Uterus (tissue), 4 donors: Measurements from ENCODE around the gene CDKN3. TPM values are rescaled to one million over a fixed set of nuclear protein-coding genes. Genes with fewer than 3 reads are reported as not detected.

Experiments used
- DNase-seq, 2 donors: peaks; one replicate each; pipeline ENCODE4 v3.0.0-alpha.2; 2019 to 2020
- H3K27ac ChIP-seq, 2 donors: fragments of 200-600 bp; sonication (generic); 1 replicate in 1 of 2; 2 replicates in 1 of 2; pipeline ENCODE4 v1.5.1; 2016 to 2018
- H3K27me3 ChIP-seq, 2 donors: fragments of 200-600 bp; sonication (generic); one replicate each; pipeline ENCODE4 v1.5.1; 2018 to 2019; ENCODE audit warnings: control low read depth in 1 of 2
- H3K36me3 ChIP-seq, 2 donors: fragments of 200-600 bp; sonication (generic); one replicate each; pipeline ENCODE4 v1.5.1; 2019; ENCODE audit warnings: control low read depth in 1 of 2
- H3K4me1 ChIP-seq, 2 donors: fragments of 200-600 bp; sonication (generic); one replicate each; pipeline ENCODE4 v1.5.1; 2018 to 2019; ENCODE audit warnings: control low read depth in 1 of 2
- H3K4me3 ChIP-seq, 2 donors: fragments of 200-600 bp; sonication (generic); 1 replicate in 1 of 2; 2 replicates in 1 of 2; pipeline ENCODE4 v1.5.1; 2018 to 2019; ENCODE audit warnings: mild to moderate bottlenecking in 1 of 2
- H3K9me3 ChIP-seq, 2 donors: fragments of 200-600 bp; sonication (generic); one replicate each; pipeline ENCODE4 v1.5.1; 2019; ENCODE audit warnings: control low read depth in 1 of 2
- POLR2A ChIP-seq, 2 donors: fragments of 450-650 bp; IDR thresholded peaks; one replicate each; pipeline ENCODE4 v1.6.1; 2016; ENCODE audit warnings: antibody characterized with exemption in 2 of 2, mild to moderate bottlenecking in 1 of 2, moderate library complexity in 1 of 2
- intact Hi-C: fragments of 100-400 bp; cut with DNase I; formaldehyde crosslinking; loops from one replicate; pipeline ENCODE4 v1.15.1; 2023; ENCODE audit warnings: low total_unique reads
- total RNA-seq, 4 donors: library from RNA; depleted of rRNA in 3 of 4; stranded (reverse); fragments of >200 nt in 3 of 4; gene quantifications; one replicate each; pipeline versions ENCODE4 v1.1.0 to v1.2.4, GENCODE V29; 2014 to 2023
- TF ChIP-seq, protein P1 (sequence below), 4 experiments: fragments of 200-600 bp in 2 of 4; fragments of 450-650 bp in 2 of 4; sonication (generic) in 2 of 4; IDR thresholded peaks; one replicate each; pipeline ENCODE4 v1.5.1; 2016 to 2019; ENCODE audit warnings: antibody characterized with exemption in 4 of 4, mild to moderate bottlenecking in 2 of 4, moderate library complexity in 1 of 4
- donor health status: DM: yes; HTN: yes; CAD: no.

CDKN3 gene
- total RNA-seq, 4 donors from 2014 or later, result 1.3 to 24.3 (median 4.4) TPM; not detected in 1

DNA sequence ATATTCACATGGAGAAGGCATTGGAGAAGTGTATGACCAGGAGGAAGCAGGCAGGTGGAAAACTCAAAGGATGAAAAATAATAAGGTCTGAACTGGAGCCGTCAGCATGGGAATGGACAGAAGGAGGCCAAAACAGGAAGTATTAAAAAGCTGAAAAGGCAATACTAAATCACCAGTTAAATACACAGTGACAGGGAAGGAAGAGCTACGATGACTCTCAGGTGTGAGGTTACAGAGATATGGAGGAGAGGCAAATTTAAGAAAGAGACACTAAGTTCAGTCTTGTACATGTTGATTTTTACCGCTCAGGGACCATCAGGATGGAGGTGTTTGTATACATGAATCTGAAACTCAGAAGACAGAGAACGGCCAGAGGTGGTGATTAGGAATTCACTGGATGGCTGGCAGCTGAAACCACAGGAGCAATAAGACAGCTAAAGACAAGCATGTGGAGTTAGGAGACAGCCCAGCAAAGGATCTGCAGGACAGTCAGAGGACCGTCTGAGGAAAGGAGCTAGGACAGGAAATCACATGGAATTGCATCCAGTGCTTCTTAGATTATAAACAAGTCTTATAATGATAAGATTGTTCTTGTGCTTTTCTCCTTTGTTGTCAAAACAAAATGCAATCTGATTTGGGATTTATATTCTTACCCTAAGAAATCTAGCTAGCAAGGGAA is 33.9 kb upstream of the CDKN3 start:
- no peak for DNase-seq
- H3K4me3 ChIP-seq, result no peak overlapping the region
- H3K4me1 ChIP-seq, result no peaks in the 10 kb centered on the region
- H3K36me3 ChIP-seq, result no peaks in the 10 kb centered on the region
- H3K27me3 ChIP-seq, result no peaks in the 10 kb centered on the region
- no peaks in the 10 kb centered on the region for H3K9me3 ChIP-seq
- no peak overlapping the region for H3K27ac ChIP-seq
- intact Hi-C loops, result no loop called here
- TF ChIP-seq POLR2A (IDR thresholded peaks at IDR 0.05), result no peak
- TF ChIP-seq, protein P1, sequence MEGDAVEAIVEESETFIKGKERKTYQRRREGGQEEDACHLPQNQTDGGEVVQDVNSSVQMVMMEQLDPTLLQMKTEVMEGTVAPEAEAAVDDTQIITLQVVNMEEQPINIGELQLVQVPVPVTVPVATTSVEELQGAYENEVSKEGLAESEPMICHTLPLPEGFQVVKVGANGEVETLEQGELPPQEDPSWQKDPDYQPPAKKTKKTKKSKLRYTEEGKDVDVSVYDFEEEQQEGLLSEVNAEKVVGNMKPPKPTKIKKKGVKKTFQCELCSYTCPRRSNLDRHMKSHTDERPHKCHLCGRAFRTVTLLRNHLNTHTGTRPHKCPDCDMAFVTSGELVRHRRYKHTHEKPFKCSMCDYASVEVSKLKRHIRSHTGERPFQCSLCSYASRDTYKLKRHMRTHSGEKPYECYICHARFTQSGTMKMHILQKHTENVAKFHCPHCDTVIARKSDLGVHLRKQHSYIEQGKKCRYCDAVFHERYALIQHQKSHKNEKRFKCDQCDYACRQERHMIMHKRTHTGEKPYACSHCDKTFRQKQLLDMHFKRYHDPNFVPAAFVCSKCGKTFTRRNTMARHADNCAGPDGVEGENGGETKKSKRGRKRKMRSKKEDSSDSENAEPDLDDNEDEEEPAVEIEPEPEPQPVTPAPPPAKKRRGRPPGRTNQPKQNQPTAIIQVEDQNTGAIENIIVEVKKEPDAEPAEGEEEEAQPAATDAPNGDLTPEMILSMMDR (IDR thresholded peaks at IDR 0.05), result no peak

DNA sequence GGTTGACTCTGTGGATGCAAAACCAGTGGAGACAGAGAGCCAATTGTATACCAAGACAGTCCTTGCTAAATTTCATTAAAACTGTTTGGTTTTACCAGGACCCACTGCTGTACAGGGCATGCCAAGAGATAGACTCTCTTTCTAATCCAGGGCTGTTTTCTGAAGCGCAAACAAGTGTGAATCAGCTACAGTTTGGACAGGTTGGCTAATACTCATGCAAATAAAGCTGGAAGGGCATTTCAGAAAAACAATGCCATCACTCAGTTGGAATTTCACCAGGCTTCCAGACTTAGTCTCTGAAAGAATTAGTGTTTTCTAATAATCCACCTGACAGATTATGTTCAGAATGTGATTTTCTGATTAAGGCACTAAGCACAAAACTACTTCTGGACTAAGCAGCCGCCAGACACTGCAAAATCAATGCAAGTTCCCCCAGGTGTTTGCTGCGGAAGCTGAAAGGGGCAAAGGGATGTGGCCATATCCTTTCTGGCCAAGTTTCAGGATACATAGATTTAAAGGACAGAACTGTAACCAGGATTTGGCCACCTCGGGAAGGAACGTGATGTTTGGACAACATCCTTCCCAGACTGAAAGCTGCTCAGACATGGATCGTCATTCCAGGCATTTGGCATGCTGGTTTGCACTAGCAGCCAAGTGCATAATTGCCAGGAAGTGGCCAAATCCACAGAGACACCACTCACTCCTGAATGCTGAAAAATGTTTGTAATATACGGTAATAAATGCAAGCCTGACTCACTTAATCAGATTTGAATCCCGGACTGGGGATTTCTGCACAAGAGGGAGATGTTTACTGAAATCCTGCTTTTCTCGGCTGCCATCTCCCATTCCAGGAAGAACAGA is 32.0 kb upstream of the CDKN3 start:
- H3K27ac ChIP-seq, result peak overlapping the region; percentile 28 to 48
- TF ChIP-seq POLR2A (IDR thresholded peaks at IDR 0.05), result no peak
- TF ChIP-seq, protein P1 (IDR thresholded peaks at IDR 0.05), result no peak
- no peaks in the 10 kb centered on the region for H3K9me3 ChIP-seq
- no peaks in the 10 kb centered on the region for H3K27me3 ChIP-seq
- no peaks in the 10 kb centered on the region for H3K4me1 ChIP-seq
- peak; percentile 21 to 57 for DNase-seq
- no peaks in the 10 kb centered on the region for H3K36me3 ChIP-seq
- intact Hi-C loops, result no loop called here
- no peak overlapping the region for H3K4me3 ChIP-seq

DNA sequence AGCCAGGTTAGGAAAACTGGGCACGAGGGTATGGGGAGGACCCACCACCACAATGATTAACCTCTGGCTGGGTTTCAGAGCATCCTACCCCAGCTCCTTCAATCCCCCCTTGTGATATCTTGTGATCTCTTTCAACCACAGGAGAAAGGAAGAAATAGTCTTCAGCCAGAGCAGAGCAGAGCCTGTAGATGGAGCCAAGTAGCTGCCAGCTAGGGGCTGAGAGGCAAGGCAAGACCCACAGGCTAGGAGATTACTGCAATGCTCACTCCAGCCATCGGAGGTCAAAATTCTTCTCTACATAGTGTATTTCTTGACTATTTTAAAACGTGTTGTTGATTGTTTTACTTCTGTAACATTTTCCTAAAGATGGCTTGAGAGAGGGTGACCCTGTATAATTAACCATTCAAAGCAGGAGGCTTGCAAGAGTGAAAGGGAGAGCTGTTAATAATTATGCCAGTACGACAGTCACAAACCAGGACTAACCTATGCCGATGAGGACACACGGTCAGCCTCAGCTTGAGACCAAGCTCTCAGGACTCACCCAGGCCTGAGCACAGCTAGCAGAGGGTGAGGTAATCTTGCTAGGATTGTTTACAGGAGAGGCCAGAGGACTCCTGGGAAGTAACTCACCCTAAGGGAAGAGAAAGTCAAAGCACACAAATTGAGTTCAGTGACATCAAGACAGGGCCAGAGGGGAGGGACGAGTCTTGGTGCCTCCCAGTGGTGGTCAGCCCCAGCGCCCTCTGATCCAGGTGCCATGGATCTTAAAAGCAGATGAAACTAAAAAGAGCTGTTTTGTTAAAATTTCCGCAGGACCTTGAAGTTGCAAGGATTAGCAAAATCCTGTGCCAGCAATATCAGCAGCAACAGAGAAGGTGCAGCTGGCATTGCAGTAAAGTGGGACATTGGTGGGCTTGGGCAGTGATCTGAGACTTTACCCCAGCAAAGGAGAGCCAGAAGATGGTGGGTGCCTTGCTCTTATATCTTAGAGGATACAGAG is 29.8 kb upstream of the CDKN3 start:
- intact Hi-C loops, result no loop called here
- no peak overlapping the region for H3K4me3 ChIP-seq
- DNase-seq, result peak in 1 of 2 donors; percentile 46
- no peaks in the 10 kb centered on the region for H3K36me3 ChIP-seq
- TF ChIP-seq, protein P1 (IDR thresholded peaks at IDR 0.05), result peak; percentile 30 to 41 (median 35)
- TF ChIP-seq POLR2A (IDR thresholded peaks at IDR 0.05), result no peak
- H3K27me3 ChIP-seq, result no peaks in the 10 kb centered on the region
- H3K27ac ChIP-seq, result peak overlapping the region in 1 of 2 donors; percentile 17
- no peaks in the 10 kb centered on the region for H3K9me3 ChIP-seq
- H3K4me1 ChIP-seq, result no peaks in the 10 kb centered on the region

DNA sequence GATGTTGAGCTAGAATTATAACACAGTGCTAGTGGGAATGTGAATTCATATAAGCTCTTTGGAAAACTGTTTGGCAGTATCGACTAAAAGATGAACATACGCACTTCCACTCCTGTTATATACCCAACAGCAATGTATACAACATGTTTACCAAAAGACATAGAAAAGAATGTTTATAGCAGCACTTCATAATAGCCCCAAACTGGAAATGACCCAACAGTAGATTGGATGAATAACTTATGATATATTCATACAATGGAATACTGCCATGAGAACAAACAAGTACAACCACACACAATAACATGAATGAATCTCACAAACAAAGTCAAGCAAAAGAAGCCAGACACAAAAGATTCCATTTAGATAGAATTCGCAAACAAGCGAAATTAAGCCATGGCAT is 28.5 kb upstream of the CDKN3 start:
- H3K9me3 ChIP-seq, result no peaks in the 10 kb centered on the region
- no peak for DNase-seq
- no peak overlapping the region for H3K4me3 ChIP-seq
- H3K4me1 ChIP-seq, result no peaks in the 10 kb centered on the region
- intact Hi-C loops, result no loop called here
- H3K27me3 ChIP-seq, result no peaks in the 10 kb centered on the region
- TF ChIP-seq, protein P1 (IDR thresholded peaks at IDR 0.05), result no peak
- no peak for TF ChIP-seq POLR2A (IDR thresholded peaks at IDR 0.05)
- no peak overlapping the region for H3K27ac ChIP-seq
- no peaks in the 10 kb centered on the region for H3K36me3 ChIP-seq
